ENCODE measurements around the gene AVPR2. TPM values are rescaled to one million over a fixed set of nuclear protein-coding genes. Genes with fewer than 3 reads are reported as not detected.

The AVPR2 gene
- polyA plus RNA-seq, 2 of the 4 experiments (the other 2 are of a cell fraction) = not detected

- no peaks in the 10 kb centered on the region for H3K9me3 ChIP-seq
- 60% methylated on average over 1 of the region's 6 CpGs for WGBS (ENCODE audit: missing lambda C conversion rate)
- TF ChIP-seq ZSCAN20 (CRISPR knock-in tag; IDR thresholded peaks at IDR 0.05) = no peak
- no peak for TF ChIP-seq TFCP2L1 (CRISPR knock-in tag; IDR thresholded peaks at IDR 0.05)
- no peak for TF ChIP-seq FOSB (CRISPR knock-in tag; IDR thresholded peaks at IDR 0.05)
- TF ChIP-seq NPAS2 (CRISPR knock-in tag; IDR thresholded peaks at IDR 0.05; ENCODE audit: borderline replicate concordance) = no peak
- no peak for TF ChIP-seq JUN (IDR thresholded peaks at IDR 0.05)
- TF ChIP-seq E2F6 (IDR thresholded peaks at IDR 0.05; ENCODE audit: borderline replicate concordance, low read depth) = no peak
- TF ChIP-seq HEYL (CRISPR knock-in tag; IDR thresholded peaks at IDR 0.05) = no peak
- ChIA-PET CTCF (no interaction called here), POLR2A (no interaction called here)
- no peak overlapping the region for H3K27ac ChIP-seq
- peaks cover 15% of the 10 kb centered on the region for H3K4me1 ChIP-seq
- no peak overlapping the region for H3K4me2 ChIP-seq
- DNase-seq (ENCODE audit: low read depth in 1 of 2, low spot score in 1 of 2) (no peak), ATAC-seq (peak in 1 of 2 experiments; percentile 19; a peak in 1 of 6 replicates), FAIRE-seq (no peak)
- H3K4me3 ChIP-seq = no peak overlapping the region
Measured at GRCh38 chrX:153880440-153880815, 24.0 kb upstream of the AVPR2 start.

- no peak overlapping the region for H3K27ac ChIP-seq
- no peak overlapping the region for H3K4me2 ChIP-seq
- no peak for TF ChIP-seq CBX8 (IDR thresholded peaks at IDR 0.05)
- TF ChIP-seq HDAC2 (IDR thresholded peaks at IDR 0.05) = no peak
- CTCF ChIA-PET = no interaction called here
- no peaks in the 10 kb centered on the region for H3K9me3 ChIP-seq
- WGBS (ENCODE audit: missing lambda C conversion rate) = 66% methylated on average over 6 of the region's 7 CpGs
- POLR2A ChIA-PET = no interaction called here
- FAIRE-seq (no peak), ATAC-seq (no peak), DNase-seq (ENCODE audit: low read depth in 1 of 2, low spot score in 1 of 2) (no peak)
- peaks cover 17% of the 10 kb centered on the region for H3K4me1 ChIP-seq
- H3K4me3 ChIP-seq = no peak overlapping the region
Measured at GRCh38 chrX:153881281-153881680, 23.2 kb upstream of the AVPR2 start.

GRCh38 chrX:153882086-153882498, 22.4 kb upstream of the AVPR2 start:
- peaks cover 21% of the 10 kb centered on the region for H3K4me1 ChIP-seq
- no peak for ATAC-seq
- H3K9me3 ChIP-seq = no peaks in the 10 kb centered on the region
- H3K4me2 ChIP-seq = no peak overlapping the region
- TF ChIP-seq CEBPB (IDR thresholded peaks at IDR 0.05) (no peak), PHF8 (IDR thresholded peaks at IDR 0.05; ENCODE audit: borderline replicate concordance, low read depth) (no peak), ZNF302 (CRISPR knock-in tag; IDR thresholded peaks at IDR 0.05) (no peak), POLR2A (IDR thresholded peaks at IDR 0.05; ENCODE audit: low read length) (no peak), BHLHE40 (IDR thresholded peaks at IDR 0.05; ENCODE audit: low read depth, low read length) (no peak), HES2 (IDR thresholded peaks at IDR 0.05) (no peak), MAZ (IDR thresholded peaks at IDR 0.05; ENCODE audit: borderline replicate concordance, low read depth, low read length) (no peak), EHF (CRISPR knock-in tag; IDR thresholded peaks at IDR 0.05) (no peak)
- FAIRE-seq = no peak
- ChIA-PET POLR2A (no interaction called here), CTCF (no interaction called here)
- H3K4me3 ChIP-seq = no peak overlapping the region
- no peak for DNase-seq (ENCODE audit: low read depth in 1 of 2, low spot score in 1 of 2)
- no peak overlapping the region for H3K27ac ChIP-seq
- 40% methylated on average over 1 of the region's 8 CpGs for WGBS (ENCODE audit: missing lambda C conversion rate)

- H3K4me3 ChIP-seq = no peak overlapping the region
- ATAC-seq (no peak), FAIRE-seq (no peak), DNase-seq (ENCODE audit: low read depth in 1 of 2, low spot score in 1 of 2) (no peak)
- H3K9me3 ChIP-seq = no peaks in the 10 kb centered on the region
- POLR2A ChIA-PET = no interaction called here
- WGBS (ENCODE audit: missing lambda C conversion rate) = no CpG with 5 or more reads among the region's 7 CpGs
- H3K27ac ChIP-seq = no peak overlapping the region
- CTCF ChIA-PET = interaction anchor here (1.2 kb wide), 1 partner anchor 9 kb away, joined by 3 read pairs; no protein-coding TSS in a partner anchor
- no peak overlapping the region for H3K4me2 ChIP-seq
- H3K4me1 ChIP-seq = peaks cover 21% of the 10 kb centered on the region
- TF ChIP-seq NPAS2 (CRISPR knock-in tag; IDR thresholded peaks at IDR 0.05; ENCODE audit: borderline replicate concordance) (no peak), RCOR1 (IDR thresholded peaks at IDR 0.05; ENCODE audit: low read depth, low read length) (no peak), RARB (CRISPR knock-in tag; IDR thresholded peaks at IDR 0.05) (no peak), ELK1 (IDR thresholded peaks at IDR 0.05; ENCODE audit: low read depth, low read length) (no peak), CEBPB (IDR thresholded peaks at IDR 0.05) (no peak), POLR2AphosphoS2 (conservative IDR thresholded peaks at IDR 0.05; ENCODE audit: low read length) (no peak), FOXS1 (CRISPR knock-in tag; IDR thresholded peaks at IDR 0.05) (no peak), KDM1A (IDR thresholded peaks at IDR 0.05; ENCODE audit: low read depth) (no peak), RNF2 (IDR thresholded peaks at IDR 0.05; ENCODE audit: borderline replicate concordance, low read depth) (no peak), HDAC2 (IDR thresholded peaks at IDR 0.05) (no peak), E2F6 (IDR thresholded peaks at IDR 0.05; ENCODE audit: borderline replicate concordance, low read depth) (no peak), TP53 (CRISPR knock-in tag; IDR thresholded peaks at IDR 0.05) (no peak), REST (IDR thresholded peaks at IDR 0.05) (no peak), JUNB (IDR thresholded peaks at IDR 0.05) (no peak), JUN (IDR thresholded peaks at IDR 0.05) (no peak)
Measured at GRCh38 chrX:153882557-153882956, 21.9 kb upstream of the AVPR2 start.
